ENCODE measurements around the gene TSPAN31.

The TSPAN31 gene

DNA sequence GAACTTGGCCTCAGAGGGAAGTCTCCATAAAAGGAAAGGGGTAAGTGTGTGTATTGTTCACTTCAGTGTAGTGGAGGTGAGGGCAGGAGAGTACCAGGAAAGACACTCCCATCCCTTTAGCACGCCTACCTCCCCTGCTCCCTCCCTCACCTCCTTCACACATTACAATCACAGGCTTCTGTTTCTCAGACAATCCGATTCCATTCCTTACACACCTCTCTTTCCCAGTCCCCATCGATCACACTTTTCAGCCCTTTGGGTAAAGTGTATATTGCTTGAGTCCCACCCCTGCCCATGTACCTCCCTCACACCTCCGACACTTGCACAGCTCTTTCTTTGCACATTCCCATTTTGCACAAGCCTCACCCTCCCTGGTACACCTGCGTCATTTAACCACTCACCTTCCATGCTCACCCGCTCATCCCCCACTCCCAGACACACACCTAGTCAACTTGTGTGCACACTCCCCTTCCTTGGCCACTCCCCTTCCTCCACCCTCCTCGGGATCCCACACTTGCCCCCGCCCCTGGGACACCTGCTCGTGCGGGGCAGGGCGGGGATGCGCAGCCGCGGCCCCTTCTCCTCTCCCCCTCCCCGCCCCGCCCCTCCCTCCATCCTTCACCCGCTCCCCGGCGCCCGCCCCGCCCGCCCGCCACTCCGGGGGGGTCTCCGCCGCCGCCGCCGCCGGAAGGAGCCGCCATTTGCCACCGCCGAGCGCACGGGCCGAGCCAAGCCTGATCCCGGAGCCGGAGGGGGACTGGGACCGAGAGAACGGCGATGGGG is 9.8 kb downstream of the TSPAN31 start, which contains the start of gene MARCHF9:
Gene MARCHF9, plus strand, starts transcription at position 693 of the 783 bp plus-strand sequence. CDS start 426 bp downstream, outside the sequence.
- peak; percentile 88 to 93 for DNase-seq

DNA sequence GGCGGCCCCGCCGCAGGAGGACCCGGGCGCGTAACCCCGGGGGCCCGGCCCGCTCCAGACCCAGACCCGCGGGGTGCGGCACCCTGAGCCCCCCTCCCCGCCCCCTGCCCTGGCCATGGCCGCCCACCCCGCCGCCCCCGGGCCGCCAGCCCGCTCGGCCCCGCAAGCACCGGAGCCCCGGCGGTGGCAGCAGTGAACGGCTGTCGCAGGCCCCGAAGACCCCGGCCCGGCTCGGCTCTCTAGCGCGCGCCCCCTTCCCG is 10.3 kb downstream of the TSPAN31 start:
- DNase-seq = no peak

DNA sequence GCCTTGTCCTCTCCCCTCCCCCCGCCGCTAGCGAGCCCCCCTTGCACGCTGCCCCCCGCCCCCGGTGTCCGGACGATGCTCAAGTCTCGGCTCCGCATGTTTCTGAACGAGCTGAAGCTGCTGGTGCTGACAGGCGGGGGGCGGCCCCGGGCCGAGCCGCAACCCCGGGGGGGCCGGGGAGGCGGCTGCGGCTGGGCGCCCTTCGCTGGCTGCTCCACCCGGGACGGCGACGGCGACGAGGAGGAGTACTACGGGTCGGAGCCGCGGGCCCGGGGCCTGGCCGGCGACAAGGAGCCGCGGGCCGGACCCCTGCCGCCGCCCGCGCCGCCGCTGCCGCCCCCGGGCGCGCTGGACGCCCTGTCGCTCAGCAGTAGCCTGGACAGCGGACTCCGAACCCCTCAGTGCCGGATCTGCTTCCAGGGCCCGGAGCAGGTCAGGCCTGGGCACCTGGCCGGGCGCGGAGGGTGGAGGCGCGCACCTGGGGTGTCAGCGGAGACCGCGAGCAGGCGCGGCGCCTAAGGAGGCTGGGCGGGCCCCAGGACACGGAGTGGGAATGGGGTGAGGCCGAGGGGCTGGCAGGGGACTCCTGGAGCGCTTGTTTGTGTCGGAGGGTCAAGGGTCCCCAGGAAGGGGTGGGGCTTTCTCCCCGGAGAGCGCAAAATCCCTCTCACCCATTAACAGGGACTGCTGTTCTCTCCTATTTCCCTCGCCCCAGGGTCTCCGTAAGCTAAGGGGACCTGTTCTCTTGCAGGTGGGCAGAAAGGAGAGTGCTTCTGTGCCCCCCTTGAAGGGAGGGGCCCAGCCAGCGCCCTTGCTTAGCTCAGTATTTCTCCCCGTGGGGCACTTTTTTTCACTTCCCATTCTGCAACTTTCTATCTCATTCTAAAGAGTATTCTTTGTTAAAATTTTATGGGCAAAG is 10.9 kb downstream of the TSPAN31 start:
- DNase-seq = peak; percentile 25 to 41

DNA sequence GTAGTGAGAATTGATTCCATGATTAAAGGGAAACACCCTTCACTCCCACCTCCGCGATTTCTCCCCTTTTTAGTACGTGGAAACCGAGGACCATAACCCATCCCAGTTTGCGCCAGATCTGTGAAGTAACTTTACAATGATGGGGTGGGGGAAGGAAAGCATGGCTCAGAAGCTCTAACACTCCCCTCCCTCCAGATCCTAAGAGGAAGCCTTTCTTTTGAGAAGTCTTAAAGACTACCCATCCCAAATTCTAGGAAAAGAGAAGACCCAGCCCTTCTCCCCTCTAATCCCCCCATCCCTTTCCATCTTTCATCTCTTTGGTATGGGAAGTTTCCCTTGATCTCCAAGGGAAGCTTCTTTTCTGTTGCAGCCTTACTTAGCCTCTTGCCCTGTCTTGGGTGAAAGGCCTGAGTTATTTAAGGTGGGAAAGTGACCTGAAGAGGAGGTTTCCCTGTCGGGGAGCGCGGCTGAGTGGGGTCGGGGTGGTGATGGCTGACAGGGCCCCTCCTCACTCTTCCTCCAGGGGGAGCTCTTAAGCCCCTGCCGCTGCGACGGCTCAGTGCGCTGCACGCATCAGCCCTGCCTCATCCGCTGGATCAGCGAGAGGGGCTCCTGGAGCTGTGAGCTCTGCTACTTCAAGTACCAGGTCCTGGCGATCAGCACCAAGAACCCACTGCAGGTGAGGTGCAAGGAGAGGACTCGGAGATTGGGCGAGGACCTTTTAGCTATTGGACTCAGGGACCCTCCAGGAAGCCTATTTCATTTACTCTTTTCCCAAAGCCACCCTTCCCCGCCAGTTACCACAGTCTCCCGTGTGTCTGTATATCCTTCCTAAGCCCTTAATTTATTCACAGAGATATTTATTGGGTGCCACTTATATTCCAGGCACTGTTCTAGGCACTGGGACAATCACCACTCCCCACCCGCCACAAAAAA is 11.8 kb downstream of the TSPAN31 start:
- peak; percentile 74 to 82 for DNase-seq

DNA sequence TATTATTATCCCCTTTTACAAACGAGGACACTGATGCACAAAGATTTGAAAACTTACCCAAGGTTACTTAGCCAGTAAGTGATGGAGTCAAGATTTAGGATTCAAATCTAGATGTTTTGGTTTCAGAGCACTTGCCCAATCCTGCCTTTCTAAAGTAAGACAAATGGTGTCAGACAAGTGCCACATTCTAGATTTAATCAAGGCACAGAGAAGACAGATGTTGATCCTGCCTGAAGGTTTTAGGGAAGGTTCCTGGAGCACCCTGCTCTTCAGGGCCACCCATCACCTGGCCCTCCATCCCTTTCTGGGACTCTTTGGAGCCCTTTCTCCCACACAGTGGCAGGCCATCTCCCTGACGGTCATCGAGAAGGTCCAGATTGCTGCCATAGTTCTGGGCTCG is 12.9 kb downstream of the TSPAN31 start:
- DNase-seq = no peak

DNA sequence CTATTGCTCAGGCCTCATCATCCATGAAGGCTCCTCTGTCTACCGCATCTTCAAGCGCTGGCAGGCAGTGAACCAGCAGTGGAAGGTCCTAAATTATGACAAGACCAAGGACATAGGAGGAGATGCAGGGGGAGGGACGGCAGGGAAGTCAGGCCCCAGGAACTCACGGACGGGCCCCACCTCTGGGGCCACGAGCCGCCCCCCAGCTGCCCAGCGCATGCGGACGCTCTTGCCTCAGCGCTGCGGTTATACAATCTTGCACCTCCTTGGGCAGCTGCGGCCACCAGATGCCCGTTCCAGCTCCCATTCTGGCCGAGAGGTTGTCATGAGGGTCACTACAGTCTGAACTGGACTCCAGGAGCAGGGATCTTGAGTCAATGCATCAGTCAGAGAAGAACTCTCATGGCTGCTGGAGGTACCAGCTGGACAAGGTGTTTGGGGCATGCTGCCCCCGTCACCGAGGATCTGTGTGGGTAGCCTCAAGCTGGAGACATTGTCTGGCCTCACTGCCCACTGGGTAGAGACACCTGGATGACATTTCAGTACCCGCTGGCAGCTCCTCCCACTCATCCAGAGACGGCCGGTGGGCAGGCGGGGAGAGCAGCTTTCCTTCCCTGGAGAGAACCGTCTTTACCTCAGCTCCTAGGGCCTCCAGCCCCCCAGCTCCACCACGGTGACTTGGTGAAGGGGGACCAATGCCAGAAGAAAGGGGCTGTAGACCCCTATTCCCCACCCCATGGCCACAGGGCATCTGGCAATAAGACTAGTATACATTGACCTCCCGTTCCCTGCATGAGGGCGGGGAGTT is 13.9 kb downstream of the TSPAN31 start:
- no peak for DNase-seq

DNA sequence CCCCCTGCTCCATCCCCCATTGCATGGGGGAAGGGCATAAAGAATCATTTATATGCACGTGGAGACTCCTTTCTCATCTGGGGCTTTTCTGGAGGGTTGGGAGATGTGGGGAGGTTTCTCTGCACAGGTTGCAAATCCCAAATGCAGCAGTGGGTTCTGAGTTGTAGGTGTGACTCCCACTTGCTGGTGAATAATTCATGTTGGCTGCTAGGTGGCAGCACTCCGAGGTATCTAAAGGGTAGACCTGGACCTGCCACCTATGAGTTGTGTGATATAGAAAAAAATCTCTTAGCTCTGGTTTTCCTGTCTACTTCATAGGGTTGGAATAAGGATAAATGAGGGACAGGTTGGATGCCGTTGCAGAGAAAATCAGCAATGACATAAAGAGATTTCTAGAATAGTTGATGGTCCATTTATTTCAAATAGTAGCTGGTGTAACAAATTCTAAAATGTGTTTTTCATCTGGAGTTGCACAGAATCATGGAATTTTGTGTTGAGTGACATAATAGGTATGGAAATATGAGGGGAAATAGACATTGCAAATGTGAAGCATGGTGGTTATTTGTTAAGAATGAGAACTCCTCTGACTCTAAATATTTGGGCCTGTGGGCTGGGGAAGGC is 14.6 kb downstream of the TSPAN31 start:
- DNase-seq = peak; percentile 30 to 51

DNA sequence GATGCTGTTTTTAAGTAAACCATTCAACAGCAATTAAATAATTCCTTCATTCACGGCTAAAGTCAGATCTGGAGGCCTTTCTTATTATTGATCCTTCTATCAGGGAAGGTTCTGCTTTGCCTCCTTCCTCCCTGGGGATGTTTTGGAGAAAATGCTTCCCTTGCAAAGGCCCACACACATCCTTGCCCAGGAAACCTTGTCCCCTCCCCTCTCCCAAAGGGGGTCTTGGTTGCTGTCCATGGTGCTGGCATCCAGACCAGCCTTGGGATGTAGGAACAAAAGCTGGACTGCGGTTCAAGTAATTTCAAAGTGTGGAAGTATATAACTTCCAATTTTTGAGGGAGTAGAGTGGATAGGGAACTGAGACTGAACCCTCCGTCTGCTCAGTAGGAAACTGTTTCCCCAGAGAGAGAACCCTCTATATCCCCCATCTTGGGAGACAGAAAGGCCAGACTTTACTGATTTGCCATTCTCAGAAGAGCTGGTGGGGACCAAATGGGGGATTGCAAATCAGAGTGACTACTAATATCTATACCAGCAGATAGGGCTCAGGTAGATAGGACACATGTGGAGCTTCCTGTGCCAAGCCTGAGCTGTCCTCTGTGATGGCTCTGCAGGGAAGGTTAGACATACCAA is 15.6 kb downstream of the TSPAN31 start:
- DNase-seq = no peak

DNA sequence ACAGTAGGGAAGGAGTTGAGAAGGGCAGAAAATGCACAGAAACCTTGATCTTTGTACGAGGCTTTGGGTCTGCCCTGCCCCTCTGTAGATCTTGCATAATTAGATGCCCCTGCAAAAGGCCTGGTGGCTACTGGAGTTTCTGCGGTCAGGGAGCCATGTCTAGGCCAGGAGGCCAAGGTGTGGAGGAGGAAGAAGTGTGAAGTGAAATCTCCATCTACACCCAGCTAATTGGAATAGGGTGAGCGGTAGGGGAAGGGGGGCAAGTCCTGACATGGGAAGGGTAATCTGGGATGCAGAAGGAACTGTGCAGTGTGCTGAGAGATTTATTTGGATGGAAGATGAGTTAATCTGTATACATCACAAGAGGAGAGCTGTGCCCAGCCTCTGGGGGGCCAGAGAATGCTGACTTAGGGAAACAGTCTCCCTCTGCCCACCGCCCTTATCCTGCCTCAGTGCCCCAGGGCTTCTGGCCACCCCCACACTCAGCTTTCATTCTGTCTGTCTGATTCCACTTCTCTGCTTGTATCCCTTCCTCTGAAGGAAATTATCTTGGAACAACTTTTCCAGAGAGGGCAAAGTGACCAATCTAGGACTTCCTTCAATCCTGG is 16.7 kb downstream of the TSPAN31 start:
- no peak for DNase-seq

DNA sequence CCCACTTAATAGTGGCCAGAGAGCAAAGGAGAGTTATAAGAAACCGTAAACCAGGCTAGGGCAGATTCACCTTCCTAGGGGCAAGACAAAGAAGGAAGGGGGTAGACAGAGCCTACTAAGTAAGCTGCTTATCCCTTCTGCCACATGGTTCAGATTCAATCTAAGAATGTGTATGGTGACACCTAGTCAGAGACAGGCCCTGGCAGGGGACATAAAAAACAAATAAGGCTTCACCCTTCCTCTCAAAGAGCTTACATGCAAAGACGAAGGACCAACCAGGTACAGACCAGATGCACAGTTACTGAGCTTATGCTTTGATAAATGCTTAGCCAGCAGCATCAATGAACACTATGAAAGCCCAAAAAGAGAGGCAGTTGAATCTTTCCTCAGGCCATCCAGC is 17.6 kb downstream of the TSPAN31 start:
- DNase-seq = no peak

DNA sequence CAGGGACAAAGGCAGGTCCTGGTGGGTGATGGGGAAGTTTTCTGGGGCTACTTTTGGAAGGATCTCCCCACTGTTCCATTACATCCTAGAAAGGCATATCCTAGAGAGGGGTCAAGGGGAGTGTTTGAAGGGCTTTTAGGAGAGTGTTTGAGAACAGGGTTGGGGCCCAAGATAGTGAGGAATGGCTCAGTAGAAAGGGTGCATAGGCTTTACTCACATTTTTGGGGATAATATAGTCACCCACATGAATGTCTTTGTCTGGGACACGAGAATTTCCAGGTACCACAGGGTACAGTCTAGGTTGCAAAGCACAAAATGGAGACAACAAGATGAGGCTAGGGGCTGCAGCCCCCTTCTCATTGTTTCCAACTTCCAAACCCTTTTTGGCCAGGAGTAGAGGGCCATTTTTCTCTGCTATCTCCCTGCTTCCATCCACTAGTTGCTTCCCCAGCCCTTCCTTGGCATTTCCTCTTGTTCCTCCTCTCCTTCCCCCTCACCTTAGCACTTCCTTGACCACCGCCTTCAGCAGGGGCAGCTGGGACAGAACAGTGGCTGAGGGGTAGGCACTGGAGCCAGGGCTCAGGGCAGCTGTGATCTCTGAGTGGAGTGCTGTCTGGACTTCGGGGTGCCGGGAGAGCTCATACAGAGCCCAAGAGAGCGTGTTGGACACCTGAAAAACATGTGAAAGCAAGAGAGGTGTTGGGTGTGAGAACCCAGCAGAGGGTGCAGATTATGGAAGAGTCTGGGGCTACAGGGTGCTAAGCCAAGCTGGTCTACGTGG is 19.2 kb downstream of the TSPAN31 start:
- no peak for DNase-seq

DNA sequence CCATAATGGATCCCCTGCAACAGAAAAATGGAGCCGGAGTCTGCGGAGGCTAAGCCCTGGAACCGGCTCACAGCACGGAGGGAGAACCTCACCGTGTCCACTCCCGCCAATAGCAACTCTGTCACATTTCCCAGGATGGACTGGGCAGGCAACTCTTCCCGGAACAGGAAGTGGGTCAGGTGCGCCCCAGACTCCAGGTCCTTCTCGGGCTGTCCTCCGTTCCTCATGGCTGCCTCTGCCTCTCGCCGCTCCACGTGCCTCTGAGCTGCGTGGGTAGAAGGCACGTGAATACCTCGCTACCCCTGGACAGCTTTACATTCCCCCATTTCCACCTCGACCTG is 19.8 kb downstream of the TSPAN31 start:
- peak; percentile 47 to 58 for DNase-seq

DNA sequence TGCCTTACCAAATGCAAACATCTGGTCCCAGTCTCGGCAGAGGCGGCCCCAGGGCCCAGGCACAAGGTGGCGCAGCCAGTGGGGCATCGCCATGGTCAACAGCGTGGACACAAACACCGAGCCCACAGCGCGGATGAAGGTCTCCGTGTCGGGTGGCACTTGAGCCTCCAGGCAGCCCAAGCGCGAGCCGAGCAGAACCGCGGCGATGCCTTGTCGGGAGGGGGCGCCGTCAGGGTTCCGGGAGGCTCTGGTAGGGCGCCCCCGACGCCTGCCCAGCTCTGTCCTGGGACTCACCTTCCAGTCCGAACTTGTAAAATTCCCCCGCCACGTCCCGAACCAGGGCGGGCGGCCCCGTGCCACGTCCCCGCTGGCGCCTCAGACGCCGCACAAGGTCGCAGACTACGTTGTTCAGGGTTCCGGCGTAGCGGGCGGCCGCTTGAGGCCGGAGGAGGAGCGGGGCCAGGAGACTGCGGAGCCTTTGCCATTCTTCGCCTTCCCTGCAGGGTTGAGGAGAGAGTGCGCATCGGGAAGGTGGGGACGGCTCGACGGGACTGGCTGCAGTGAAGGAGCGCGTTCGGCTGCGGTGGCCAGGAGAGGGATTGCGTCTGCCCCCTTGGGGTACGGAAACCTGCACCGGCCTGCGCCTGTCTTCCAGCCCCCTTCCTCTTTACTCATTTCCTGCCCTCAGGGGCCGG is 20.3 kb downstream of the TSPAN31 start:
- DNase-seq = peak; percentile 67 to 76

DNA sequence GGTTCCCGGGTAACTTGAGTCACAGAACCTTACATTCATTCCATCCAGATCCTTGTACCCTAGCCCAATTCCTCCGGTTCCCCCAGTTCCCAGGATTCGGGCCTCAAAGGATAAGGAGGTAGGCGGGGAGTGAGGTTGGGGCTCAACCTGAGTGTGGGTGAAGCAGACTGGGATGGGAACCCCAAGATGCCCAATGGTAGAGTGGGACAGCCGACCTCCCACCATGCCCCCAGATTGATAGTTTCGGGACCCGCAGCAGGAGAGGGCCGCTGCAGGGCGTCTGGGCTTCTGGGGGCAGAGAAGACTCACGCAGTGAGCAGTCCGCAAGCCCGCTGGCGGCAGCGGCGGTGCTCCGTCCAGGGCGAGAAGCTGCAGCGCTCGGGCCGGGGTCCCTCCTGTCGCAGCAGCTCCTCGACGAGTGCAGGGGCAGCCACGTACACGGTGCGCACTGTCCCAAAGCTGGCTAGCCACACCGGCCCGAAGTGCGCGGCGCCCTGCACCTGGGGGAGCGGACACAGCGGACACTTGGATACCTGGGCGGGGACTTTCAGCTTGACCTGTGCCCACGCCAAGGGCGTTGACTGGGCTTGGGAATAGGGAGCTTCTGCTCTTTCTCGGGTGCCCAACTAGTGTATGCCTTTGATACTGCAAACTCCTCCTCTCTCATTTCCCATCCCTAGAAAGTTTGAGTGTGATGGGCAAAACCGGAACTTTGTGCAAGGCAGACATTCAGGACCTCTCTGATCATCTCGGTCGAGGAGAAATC is 21.0 kb downstream of the TSPAN31 start:
- peak in 1 of 2 experiments; percentile 31 for DNase-seq

DNA sequence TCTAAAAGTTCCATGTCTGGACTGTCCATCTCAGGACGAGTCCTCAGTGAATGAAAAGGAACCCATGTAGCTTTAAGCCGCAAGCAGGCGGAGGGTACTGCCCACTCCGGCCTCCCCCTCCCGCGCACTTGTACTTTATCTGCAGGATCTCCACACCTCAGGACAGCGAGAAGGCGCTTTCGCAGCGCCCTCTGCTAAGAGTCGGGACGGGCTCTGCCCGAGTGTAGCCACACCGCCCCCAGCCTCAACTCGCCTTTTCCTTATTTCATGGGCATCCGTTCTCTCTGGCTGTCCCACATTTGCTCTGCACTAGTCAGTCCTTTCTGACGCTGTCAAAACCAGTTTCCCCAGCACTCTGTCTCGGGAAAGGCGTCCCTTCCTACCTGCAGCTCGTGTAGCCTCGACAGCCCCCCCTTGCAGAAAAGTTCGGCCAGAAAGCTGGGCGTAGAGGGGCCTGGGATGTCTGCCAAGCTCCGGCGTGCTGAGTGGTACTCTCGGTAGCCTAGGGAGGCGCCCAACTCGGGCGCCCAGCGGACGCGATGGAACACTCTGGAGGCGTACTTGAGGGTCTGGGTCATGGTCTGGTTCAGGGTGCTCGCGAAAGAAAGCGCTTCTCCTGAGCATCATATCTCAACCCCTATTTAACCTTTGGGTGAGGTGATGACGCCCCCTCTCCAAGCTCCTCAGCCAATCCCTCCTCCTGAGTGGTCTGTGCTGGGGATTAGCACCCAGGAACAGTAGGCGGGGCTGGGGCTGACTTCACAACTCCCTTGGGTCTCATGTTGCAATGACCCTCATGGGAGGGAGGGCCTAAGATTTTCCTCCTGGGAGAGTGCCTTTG is 21.8 kb downstream of the TSPAN31 start, which contains the start of gene CYP27B1:
Gene CYP27B1, minus strand, starts transcription at position 615 of the 841 bp plus-strand sequence. Its CDS starts 37 bp downstream, at position 578.
- DNase-seq = peak; percentile 27 to 38

DNA sequence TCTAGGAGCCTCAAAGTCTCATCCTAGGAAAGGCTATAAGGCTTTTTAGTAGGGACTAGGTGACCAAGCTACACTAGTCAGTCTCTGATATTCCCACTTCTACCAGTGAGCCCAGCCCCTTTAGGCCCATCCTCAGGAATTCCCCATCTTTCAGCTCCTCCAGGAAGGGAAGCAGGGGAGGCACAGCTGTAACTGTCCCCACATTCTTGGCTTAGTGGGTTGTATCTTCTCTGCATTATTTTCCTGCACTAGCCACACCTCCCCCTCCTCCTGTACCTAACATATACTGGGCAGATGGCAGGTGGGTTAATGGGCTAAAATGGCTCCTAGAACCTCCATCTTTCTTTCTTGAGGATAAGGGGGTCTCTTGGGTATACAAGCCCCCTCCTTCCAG is 22.5 kb downstream of the TSPAN31 start:
- DNase-seq = no peak

DNA sequence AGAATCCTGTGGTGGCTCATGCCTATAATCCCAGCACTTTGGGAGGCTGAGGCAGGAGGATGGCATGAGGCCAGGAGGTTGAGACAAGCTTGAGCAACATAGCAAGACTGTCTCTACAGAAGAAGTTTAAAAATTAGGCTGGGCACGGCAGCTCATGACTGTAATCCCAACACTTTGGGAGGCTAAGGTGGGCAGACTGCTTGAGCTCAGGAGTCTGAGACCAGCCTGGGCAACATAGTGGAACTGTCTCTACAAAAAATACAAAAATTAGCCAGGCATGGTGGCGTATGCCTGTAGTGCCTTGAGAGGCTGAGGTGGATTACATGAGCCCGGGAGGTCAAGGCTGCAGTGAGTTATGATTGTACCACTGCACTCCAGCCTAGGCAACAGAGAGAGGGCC is 23.0 kb downstream of the TSPAN31 start:
- DNase-seq = no peak
